Mesothelial cell of epicardium (in vitro differentiated cells): ENCODE measurements around the gene ZNF280A. TPM values are rescaled to one million over a fixed set of nuclear protein-coding genes. Genes with fewer than 3 reads are reported as not detected.
"Not testable (repeated sequence)": the region's sequence is repeated elsewhere in the genome, so short reads cannot be mapped to it uniquely, and the experiment has no call there.

Source experiments
- DNase-seq, 2 experiments: peaks; one replicate each; pipeline ENCODE4 v3.0.0; 2021; ENCODE audit warnings: low spot score in 2 of 2; ENCODE audit not compliant: unreplicated experiment in 2 of 2
- H3K27ac Mint-ChIP-seq: 2 replicates; pipeline ENCODE4 v1.8.0; 2021; ENCODE audit warnings: mixed read lengths
- H3K27me3 Mint-ChIP-seq: 2 replicates; pipeline ENCODE4 v1.8.0; 2021; ENCODE audit warnings: low read depth, mixed read lengths
- H3K36me3 Mint-ChIP-seq: 2 replicates; pipeline ENCODE4 v1.8.0; 2021; ENCODE audit warnings: mixed read lengths
- H3K4me1 Mint-ChIP-seq: 2 replicates; pipeline ENCODE4 v1.8.0; 2021; ENCODE audit warnings: mixed read lengths
- H3K4me3 Mint-ChIP-seq: 2 replicates; pipeline ENCODE4 v1.8.0; 2021; ENCODE audit warnings: mild to moderate bottlenecking, moderate library complexity, mixed read lengths
- H3K9me3 Mint-ChIP-seq: 2 replicates; pipeline ENCODE4 v1.8.0; 2021; ENCODE audit warnings: mixed read lengths
- total RNA-seq: library from RNA; stranded (reverse); gene quantifications from 3 replicates; pipeline ENCODE4 v1.2.1, GENCODE V29; 2021
- TF ChIP-seq, protein P1 (sequence below): fragments of 200-600 bp; sonication (generic); IDR thresholded peaks from one replicate; pipeline ENCODE4 v1.5.0; 2021; ENCODE audit warnings: antibody characterized with exemption; ENCODE audit not compliant: unreplicated experiment

ZNF280A gene
- total RNA-seq, 1 donor from 2014 or later: 0.16 TPM

GRCh38 chr22:22480940-22481339 is 39.1 kb downstream of the ZNF280A start:
- no peaks in the 10 kb centered on the region for H3K4me1 Mint-ChIP-seq
- peaks cover 10% of the 10 kb centered on the region for H3K36me3 Mint-ChIP-seq
- no peaks in the 10 kb centered on the region for H3K27me3 Mint-ChIP-seq
- DNase-seq: no peak
- H3K4me3 Mint-ChIP-seq: no peak overlapping the region
- H3K27ac Mint-ChIP-seq: no peak overlapping the region
- TF ChIP-seq, protein P1, sequence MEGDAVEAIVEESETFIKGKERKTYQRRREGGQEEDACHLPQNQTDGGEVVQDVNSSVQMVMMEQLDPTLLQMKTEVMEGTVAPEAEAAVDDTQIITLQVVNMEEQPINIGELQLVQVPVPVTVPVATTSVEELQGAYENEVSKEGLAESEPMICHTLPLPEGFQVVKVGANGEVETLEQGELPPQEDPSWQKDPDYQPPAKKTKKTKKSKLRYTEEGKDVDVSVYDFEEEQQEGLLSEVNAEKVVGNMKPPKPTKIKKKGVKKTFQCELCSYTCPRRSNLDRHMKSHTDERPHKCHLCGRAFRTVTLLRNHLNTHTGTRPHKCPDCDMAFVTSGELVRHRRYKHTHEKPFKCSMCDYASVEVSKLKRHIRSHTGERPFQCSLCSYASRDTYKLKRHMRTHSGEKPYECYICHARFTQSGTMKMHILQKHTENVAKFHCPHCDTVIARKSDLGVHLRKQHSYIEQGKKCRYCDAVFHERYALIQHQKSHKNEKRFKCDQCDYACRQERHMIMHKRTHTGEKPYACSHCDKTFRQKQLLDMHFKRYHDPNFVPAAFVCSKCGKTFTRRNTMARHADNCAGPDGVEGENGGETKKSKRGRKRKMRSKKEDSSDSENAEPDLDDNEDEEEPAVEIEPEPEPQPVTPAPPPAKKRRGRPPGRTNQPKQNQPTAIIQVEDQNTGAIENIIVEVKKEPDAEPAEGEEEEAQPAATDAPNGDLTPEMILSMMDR: no peak
- H3K9me3 Mint-ChIP-seq: no peaks in the 10 kb centered on the region

DNA sequence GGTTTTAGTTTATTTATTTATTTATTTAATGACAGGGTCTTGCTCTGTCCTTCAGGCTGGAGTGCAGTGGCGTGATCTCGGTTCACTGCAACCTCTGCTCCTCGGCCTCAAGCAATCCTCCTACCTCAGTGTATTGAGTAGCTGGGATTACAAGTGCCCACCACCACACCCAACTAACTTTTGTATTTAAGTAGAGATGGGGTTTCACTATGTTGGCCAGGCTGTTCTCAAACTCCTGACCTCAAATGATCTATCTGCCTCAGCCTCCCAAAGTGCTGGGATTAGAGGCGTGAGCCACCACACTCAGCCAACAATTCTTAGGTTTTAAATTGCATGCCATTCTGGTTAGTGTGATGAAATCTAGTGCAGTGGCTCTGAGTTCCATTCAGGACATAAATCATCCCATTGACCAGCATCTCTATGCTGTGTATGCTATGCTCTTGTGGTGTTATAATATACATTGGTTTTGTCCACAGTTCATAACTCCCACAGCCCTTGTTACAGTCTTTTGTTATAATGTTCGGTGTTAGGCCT is 40.0 kb downstream of the ZNF280A start:
- DNase-seq: no peak
- H3K27me3 Mint-ChIP-seq: no peaks in the 10 kb centered on the region
- no peaks in the 10 kb centered on the region for H3K9me3 Mint-ChIP-seq

DNA sequence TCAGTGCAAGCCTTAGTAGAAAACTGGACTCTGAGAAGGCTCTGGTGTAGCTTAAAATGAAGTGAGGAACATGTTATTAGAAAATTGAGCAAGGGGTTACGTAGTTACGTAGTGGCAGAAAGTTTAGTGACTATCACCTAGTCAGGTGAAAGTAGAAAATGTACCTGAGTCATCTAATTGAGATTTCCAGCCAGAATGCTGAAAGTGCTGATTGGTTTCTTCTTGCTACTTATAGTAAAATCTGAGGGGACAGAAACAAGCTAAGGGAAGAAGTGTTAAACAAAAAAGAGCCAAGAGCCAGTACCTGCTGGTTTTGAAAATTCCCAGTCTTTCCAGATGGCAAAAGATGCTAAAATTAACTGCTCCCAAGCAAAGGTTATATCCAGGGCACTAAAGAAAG is 41.0 kb downstream of the ZNF280A start:
- Mint-ChIP-seq H3K4me1 (no peaks in the 10 kb centered on the region), H3K36me3 (peaks cover 1% of the 10 kb centered on the region), H3K9me3 (no peaks in the 10 kb centered on the region), H3K4me3 (no peak overlapping the region), H3K27ac (no peak overlapping the region), H3K27me3 (no peaks in the 10 kb centered on the region)
- TF ChIP-seq, protein P1: no peak
- no peak for DNase-seq

More for the DNA sequence above, 40.0 kb downstream of the ZNF280A start:
- H3K4me1 Mint-ChIP-seq: no peaks in the 10 kb centered on the region
- TF ChIP-seq, protein P1: no peak
- no peak overlapping the region for H3K4me3 Mint-ChIP-seq
- peaks cover 6% of the 10 kb centered on the region for H3K36me3 Mint-ChIP-seq
- no peak overlapping the region for H3K27ac Mint-ChIP-seq

DNA sequence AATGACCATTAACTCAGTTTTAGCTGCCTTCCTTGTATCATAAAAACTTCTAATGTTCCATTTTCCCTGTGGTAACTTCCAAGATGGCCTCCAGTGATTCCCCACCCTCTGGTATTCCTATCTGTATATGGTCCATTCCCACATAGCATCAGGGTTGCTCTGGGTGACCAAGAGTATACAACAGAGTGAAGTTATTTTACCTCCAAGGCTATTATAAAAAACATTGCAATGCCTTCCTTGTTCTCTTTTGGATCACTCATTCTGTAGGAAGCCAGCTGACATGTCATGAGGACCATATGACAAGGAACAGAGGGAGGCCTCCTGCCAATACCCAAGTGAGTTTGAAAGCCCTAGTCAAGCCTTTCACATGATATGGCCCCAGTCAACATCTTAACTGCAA is 41.6 kb downstream of the ZNF280A start:
- H3K36me3 Mint-ChIP-seq: no peaks in the 10 kb centered on the region
- no peak overlapping the region for H3K27ac Mint-ChIP-seq
- no peaks in the 10 kb centered on the region for H3K9me3 Mint-ChIP-seq
- no peak overlapping the region for H3K4me3 Mint-ChIP-seq
- H3K27me3 Mint-ChIP-seq: no peaks in the 10 kb centered on the region
- DNase-seq: no peak
- H3K4me1 Mint-ChIP-seq: no peaks in the 10 kb centered on the region
- TF ChIP-seq, protein P1: no peak

DNA sequence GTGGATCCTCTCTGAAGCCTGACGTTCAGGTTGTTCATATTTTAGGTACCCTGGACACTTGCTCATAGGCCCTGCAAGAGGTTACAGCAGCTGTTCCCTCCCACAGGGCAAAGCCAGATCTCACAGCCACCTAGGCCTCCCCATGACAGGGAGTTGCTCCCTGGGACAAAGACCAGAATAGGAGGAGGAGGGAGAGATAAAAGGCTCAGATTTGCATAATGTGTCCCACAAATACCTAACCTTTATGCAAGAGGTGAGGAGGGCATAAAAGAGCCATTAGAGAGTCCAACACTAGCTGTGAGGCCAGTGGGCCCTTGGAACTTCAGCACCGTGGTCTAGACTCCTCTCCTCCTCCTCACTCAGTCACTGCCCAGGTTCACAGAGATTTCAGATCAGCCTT is 45.3 kb downstream of the ZNF280A start:
- no peaks in the 10 kb centered on the region for H3K27me3 Mint-ChIP-seq
- no peaks in the 10 kb centered on the region for H3K4me1 Mint-ChIP-seq
- H3K27ac Mint-ChIP-seq: no peak overlapping the region
- H3K4me3 Mint-ChIP-seq: no peak overlapping the region
- no peaks in the 10 kb centered on the region for H3K36me3 Mint-ChIP-seq
- no peak for DNase-seq
- TF ChIP-seq, protein P1: no peak
- peaks cover 3% of the 10 kb centered on the region for H3K9me3 Mint-ChIP-seq

DNA sequence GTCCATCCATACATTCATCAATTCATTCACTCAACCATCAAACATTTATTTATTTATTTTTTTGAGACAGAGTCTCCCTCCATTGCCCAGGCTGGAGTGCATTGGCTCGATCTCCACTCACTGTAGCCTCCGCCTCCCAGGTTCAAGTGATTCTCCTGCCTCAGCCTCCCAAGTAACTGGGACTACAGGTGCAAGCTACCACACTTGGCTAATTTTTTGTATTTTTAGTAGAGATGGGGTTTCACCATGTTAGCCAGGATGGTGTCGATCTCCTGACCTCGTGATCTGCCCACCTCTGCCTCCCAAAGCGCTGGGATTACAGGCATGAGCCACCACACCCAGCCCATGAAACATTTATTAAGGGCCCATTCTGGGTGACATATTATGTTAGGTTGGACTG is 49.0 kb downstream of the ZNF280A start:
- H3K36me3 Mint-ChIP-seq, DNase-seq, H3K4me3 Mint-ChIP-seq, H3K27ac Mint-ChIP-seq, H3K4me1 Mint-ChIP-seq: not testable (repeated sequence)
- H3K27me3 Mint-ChIP-seq: peaks cover 11% of the 10 kb centered on the region
- H3K9me3 Mint-ChIP-seq: peaks cover 28% of the 10 kb centered on the region
